ENCODE results near the gene TNFRSF4. TPM values are rescaled to one million over a fixed set of nuclear protein-coding genes. Genes with fewer than 3 reads are reported as not detected.

The TNFRSF4 gene
- total RNA-seq, 5 donors from 2014 or later (not counting 1 experiment from before 2014, with no cell fraction given), result 15.1 to 35.4 (median 17.8) TPM

DNA sequence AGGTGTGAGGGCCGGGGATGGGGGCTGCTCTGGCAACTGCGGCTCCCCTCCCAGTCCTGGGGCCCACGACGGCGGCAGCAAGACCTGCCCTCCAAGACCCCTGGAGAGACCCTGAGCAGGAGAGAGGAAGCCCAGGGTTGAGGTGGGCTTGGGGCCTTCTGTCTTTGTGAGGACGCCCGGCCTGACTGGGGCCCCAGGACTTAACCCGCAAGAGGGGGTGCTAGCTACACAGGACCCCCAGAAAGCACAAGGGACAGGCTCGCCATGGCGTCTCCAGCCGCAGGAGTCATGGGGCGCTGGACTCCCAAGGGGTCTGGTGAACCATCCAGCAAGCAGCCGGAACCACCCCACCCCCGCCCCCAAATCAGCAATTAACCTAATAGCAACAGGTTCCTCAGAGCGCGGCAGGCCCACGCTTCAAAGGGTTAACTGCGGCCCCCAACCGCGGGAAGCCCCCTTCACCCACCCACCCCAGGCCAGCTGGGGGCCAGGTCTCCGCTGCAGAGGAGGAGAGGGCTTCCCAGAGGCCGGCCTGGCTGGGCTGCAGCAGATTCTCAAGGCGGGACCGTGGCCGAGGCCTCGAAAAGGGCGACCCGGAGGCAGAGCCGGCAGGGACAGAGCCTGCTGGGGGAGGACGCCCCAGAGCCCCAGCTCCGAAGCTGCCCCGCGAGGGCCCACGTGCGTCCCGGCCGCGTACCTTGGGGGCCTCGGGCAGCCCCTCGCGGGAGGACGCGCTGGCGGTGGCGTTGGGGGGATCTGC, 32.0 kb upstream of the TNFRSF4 start:
- H3K4me1 Mint-ChIP-seq, result peaks cover 6 to 13% (median 11%) of the 10 kb centered on the region in 3 donors
- Histone ChIP-seq H3K9me3 (no peaks in the 10 kb centered on the region), H3K36me3 (ENCODE audit: control insufficient read depth in 2 of 2, extremely low read depth in 1 of 2, insufficient read depth in 1 of 2, low read length in 1 of 2) (no peaks in the 10 kb centered on the region), H3K4me1 (ENCODE audit: control insufficient read depth in 1 of 2, extremely low read depth in 1 of 2, insufficient read depth in 2 of 2, low read length in 2 of 2) (peaks cover 7 to 32% of the 10 kb centered on the region in 2 experiments), H3K27me3 (replicated peaks in 1 of 2; ENCODE audit: control insufficient read depth in 2 of 2, extremely low read depth in 1 of 2, insufficient read depth in 2 of 2, low read length in 1 of 2) (peaks cover 0 to 55% of the 10 kb centered on the region in 2 experiments), H3K4me3 (ENCODE audit: control insufficient read depth in 1 of 2, extremely low read depth in 1 of 2, low read length in 1 of 2) (no peak overlapping the region), H3K27ac (ENCODE audit: low read length) (no peak overlapping the region)
- ATAC-seq (replicated peaks in 1 of 4) (no peak), DNase-seq (no peak)
- no peak overlapping the region for H3K27ac Mint-ChIP-seq
- ChIA-PET POLR2A (interaction anchor here in 1 of 2 donors (0.6 kb wide), 1 partner anchor 55 kb away, joined by 3 read pairs; no protein-coding TSS in a partner anchor), CTCF (no interaction called here)
- H3K4me3 Mint-ChIP-seq, result no peak overlapping the region
- WGBS (ENCODE audit: insufficient coverage), result 42% methylated on average over 39 of the region's 45 CpGs
- peaks cover 0 to 2% of the 10 kb centered on the region in 2 donors for H3K27me3 Mint-ChIP-seq
- H3K9me3 Mint-ChIP-seq, result no peaks in the 10 kb centered on the region
- no peaks in the 10 kb centered on the region for H3K36me3 Mint-ChIP-seq

DNA sequence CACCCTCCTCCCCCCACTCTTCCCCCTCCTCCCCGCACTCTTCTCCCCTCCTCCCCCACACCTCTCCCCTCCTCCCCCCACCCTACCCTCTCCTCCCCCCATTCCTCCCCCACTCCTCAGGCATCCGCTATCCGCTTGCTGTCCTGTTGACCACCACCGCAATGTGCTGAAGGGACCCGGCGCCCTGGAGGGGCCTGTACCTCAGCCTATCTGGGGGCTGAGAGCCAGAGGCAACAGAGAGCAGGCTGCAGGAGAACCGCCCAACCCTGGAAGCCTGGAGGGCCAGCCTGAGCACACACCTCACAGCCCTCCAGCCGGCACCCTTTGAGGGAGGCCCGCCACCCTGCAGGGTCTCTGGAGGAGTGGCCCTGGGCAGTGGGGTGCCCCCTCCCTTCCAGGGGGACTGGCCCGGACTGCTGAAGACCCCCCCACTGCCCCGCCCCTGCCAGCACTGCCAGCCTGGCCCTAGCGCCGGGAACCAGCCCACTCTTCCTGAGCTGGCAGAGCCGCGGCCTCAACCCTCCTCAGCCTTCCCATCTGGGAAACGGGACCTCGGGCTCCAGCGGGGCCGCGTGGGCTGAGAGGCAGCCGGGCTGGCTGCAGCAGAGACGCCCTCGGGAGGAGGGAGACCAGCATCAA, 31.3 kb upstream of the TNFRSF4 start:
- H3K4me1 ChIP-seq (ENCODE audit: control insufficient read depth in 1 of 2, extremely low read depth in 1 of 2, insufficient read depth in 2 of 2, low read length in 2 of 2), result peaks cover under 1 to 25% of the 10 kb centered on the region in 2 experiments
- WGBS (ENCODE audit: insufficient coverage), result 83% methylated on average over 11 of the region's 23 CpGs
- Mint-ChIP-seq H3K27me3 (peaks cover 0 to 2% of the 10 kb centered on the region in 2 donors), H3K4me3 (no peak overlapping the region), H3K27ac (no peak overlapping the region), H3K36me3 (no peaks in the 10 kb centered on the region), H3K4me1 (peaks cover 0 to 7% (median 7%) of the 10 kb centered on the region in 3 donors), H3K9me3 (no peaks in the 10 kb centered on the region)
- no peaks in the 10 kb centered on the region for H3K9me3 ChIP-seq
- ATAC-seq (replicated peaks in 1 of 4) (no peak), DNase-seq (no peak)
- no peak overlapping the region for H3K4me3 ChIP-seq (ENCODE audit: control insufficient read depth in 1 of 2, extremely low read depth in 1 of 2, low read length in 1 of 2)
- H3K27ac ChIP-seq (ENCODE audit: low read length), result no peak overlapping the region
- ChIA-PET POLR2A (interaction anchor here in 1 of 2 donors (0.6 kb wide), 1 partner anchor 55 kb away, joined by 3 read pairs; no protein-coding TSS in a partner anchor), CTCF (no interaction called here)
- H3K27me3 ChIP-seq (replicated peaks in 1 of 2; ENCODE audit: control insufficient read depth in 2 of 2, extremely low read depth in 1 of 2, insufficient read depth in 2 of 2, low read length in 1 of 2), result peaks cover 0 to 60% of the 10 kb centered on the region in 2 experiments
- H3K36me3 ChIP-seq (ENCODE audit: control insufficient read depth in 2 of 2, extremely low read depth in 1 of 2, insufficient read depth in 1 of 2, low read length in 1 of 2), result no peaks in the 10 kb centered on the region

DNA sequence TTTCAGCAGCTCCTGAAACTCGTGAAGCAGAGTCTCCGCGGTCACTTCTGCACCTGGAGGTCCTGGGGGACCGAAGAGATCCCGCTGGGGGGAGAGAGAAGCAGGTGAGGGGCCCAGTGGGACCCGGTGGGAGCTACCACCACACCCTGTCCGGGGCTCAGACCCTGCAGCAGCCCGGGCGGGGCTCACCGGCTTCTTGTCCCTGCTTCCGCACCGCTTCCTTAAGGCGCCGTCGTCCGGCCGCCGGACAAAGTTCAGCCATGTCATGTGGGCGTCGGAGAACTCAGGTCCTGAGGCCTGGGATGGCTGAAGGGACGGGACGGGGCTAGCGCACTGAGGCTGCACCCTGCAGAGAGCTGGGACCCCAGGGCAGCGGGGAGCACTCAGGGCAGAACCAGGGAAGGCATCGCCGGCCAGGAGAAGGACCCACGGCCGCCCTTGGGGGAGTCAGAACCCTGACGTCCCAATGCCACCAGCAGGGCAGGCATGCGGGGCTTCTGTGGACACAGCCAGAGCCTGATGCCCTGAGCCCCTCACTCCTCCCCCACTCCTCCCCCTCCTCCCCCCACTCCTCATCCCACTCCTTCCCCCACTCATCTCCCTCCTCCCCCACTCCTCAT, 30.3 kb upstream of the TNFRSF4 start:
- peaks cover 0 to 16% of the 10 kb centered on the region in 2 experiments for H3K4me1 ChIP-seq (ENCODE audit: control insufficient read depth in 1 of 2, extremely low read depth in 1 of 2, insufficient read depth in 2 of 2, low read length in 2 of 2)
- no peaks in the 10 kb centered on the region for H3K9me3 Mint-ChIP-seq
- ATAC-seq (replicated peaks in 1 of 4) (no peak), DNase-seq (no peak)
- no peaks in the 10 kb centered on the region for H3K9me3 ChIP-seq
- H3K27me3 ChIP-seq (replicated peaks in 1 of 2; ENCODE audit: control insufficient read depth in 2 of 2, extremely low read depth in 1 of 2, insufficient read depth in 2 of 2, low read length in 1 of 2), result peaks cover 0 to 69% of the 10 kb centered on the region in 2 experiments
- H3K27ac Mint-ChIP-seq, result no peak overlapping the region
- H3K4me1 Mint-ChIP-seq, result no peaks in the 10 kb centered on the region
- H3K27me3 Mint-ChIP-seq, result peaks cover 0 to 2% of the 10 kb centered on the region in 2 donors
- no peak overlapping the region for H3K4me3 ChIP-seq (ENCODE audit: control insufficient read depth in 1 of 2, extremely low read depth in 1 of 2, low read length in 1 of 2)
- H3K36me3 ChIP-seq (ENCODE audit: control insufficient read depth in 2 of 2, extremely low read depth in 1 of 2, insufficient read depth in 1 of 2, low read length in 1 of 2), result no peaks in the 10 kb centered on the region
- CTCF ChIA-PET, result no interaction called here
- no peak overlapping the region for H3K4me3 Mint-ChIP-seq
- POLR2A ChIA-PET, result no interaction called here
- H3K36me3 Mint-ChIP-seq, result no peaks in the 10 kb centered on the region
- WGBS (ENCODE audit: insufficient coverage), result 90% methylated on average over 25 of the region's 30 CpGs
- H3K27ac ChIP-seq (ENCODE audit: low read length), result no peak overlapping the region

DNA sequence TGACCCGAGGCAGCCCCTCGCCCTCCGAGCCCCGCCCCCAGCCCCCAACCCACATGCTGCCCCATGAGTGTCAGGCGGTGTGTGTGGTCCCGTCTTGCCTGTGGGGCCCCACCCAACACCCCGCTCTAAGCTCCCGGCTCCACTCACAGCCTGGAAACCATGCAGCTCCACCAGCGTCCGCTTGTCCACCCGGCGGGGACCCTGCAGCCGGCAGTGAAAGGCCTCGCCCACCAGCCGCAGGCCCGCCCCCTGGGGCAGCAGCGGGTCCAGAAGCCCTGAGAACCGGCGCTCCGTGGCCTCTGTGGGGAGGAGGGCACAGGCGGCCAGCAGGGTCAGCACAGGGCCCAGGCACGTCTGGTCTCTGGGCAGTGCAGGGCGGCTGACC, 29.8 kb upstream of the TNFRSF4 start:
- 78% methylated on average over 15 of the region's 23 CpGs for WGBS (ENCODE audit: insufficient coverage)
- CTCF ChIA-PET, result no interaction called here
- H3K27ac ChIP-seq (ENCODE audit: low read length), result no peak overlapping the region

DNA sequence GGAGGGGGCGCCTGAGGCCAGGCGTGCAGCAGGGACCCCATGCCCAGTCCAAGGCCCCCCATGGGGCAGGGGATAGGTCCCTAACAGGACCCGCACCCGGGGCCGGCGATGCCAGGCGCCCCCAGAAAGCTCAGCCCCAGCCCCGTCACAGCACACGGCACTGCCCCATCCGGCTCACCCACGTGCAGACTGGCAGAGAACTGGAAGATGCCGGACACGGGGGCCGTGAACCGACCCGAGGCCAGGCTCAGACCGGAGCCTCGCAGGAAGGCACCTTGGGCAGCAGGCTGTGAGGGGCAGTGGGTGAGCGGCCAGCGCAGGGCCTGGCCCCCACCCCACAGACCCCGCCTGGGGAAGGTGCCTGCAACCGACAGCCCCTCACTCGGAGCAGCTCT, 29.3 kb upstream of the TNFRSF4 start:
- WGBS (ENCODE audit: insufficient coverage), result 87% methylated on average over 20 of the region's 23 CpGs
- H3K27me3 ChIP-seq (replicated peaks in 1 of 2; ENCODE audit: control insufficient read depth in 2 of 2, extremely low read depth in 1 of 2, insufficient read depth in 2 of 2, low read length in 1 of 2), result peaks cover 0 to 80% of the 10 kb centered on the region in 2 experiments
- no peak for ATAC-seq (replicated peaks in 1 of 4)
- no peaks in the 10 kb centered on the region for H3K9me3 ChIP-seq
- H3K4me1 Mint-ChIP-seq, result no peaks in the 10 kb centered on the region
- H3K36me3 Mint-ChIP-seq, result no peaks in the 10 kb centered on the region
- peaks cover 0 to 2% of the 10 kb centered on the region in 2 donors for H3K27me3 Mint-ChIP-seq
- no peak overlapping the region for H3K4me3 Mint-ChIP-seq
- H3K4me3 ChIP-seq (ENCODE audit: control insufficient read depth in 1 of 2, extremely low read depth in 1 of 2, low read length in 1 of 2), result no peak overlapping the region
- POLR2A ChIA-PET, result no interaction called here
- no peaks in the 10 kb centered on the region for H3K9me3 Mint-ChIP-seq
- H3K4me1 ChIP-seq (ENCODE audit: control insufficient read depth in 1 of 2, extremely low read depth in 1 of 2, insufficient read depth in 2 of 2, low read length in 2 of 2), result peaks cover 0 to 16% of the 10 kb centered on the region in 2 experiments
- H3K27ac ChIP-seq (ENCODE audit: low read length), result no peak overlapping the region
- no peaks in the 10 kb centered on the region for H3K36me3 ChIP-seq (ENCODE audit: control insufficient read depth in 2 of 2, extremely low read depth in 1 of 2, insufficient read depth in 1 of 2, low read length in 1 of 2)
- CTCF ChIA-PET, result no interaction called here
- DNase-seq, result no peak
- H3K27ac Mint-ChIP-seq, result no peak overlapping the region

More for the DNA sequence above, 29.8 kb upstream of the TNFRSF4 start:
- Histone ChIP-seq H3K4me1 (ENCODE audit: control insufficient read depth in 1 of 2, extremely low read depth in 1 of 2, insufficient read depth in 2 of 2, low read length in 2 of 2) (peaks cover 0 to 16% of the 10 kb centered on the region in 2 experiments), H3K9me3 (no peaks in the 10 kb centered on the region), H3K27me3 (replicated peaks in 1 of 2; ENCODE audit: control insufficient read depth in 2 of 2, extremely low read depth in 1 of 2, insufficient read depth in 2 of 2, low read length in 1 of 2) (peaks cover 0 to 74% of the 10 kb centered on the region in 2 experiments), H3K36me3 (ENCODE audit: control insufficient read depth in 2 of 2, extremely low read depth in 1 of 2, insufficient read depth in 1 of 2, low read length in 1 of 2) (no peaks in the 10 kb centered on the region), H3K4me3 (ENCODE audit: control insufficient read depth in 1 of 2, extremely low read depth in 1 of 2, low read length in 1 of 2) (no peak overlapping the region)
- Mint-ChIP-seq H3K27me3 (peaks cover 0 to 2% of the 10 kb centered on the region in 2 donors), H3K27ac (no peak overlapping the region), H3K4me3 (no peak overlapping the region), H3K9me3 (no peaks in the 10 kb centered on the region), H3K36me3 (no peaks in the 10 kb centered on the region), H3K4me1 (no peaks in the 10 kb centered on the region)
- DNase-seq, result no peak
- ATAC-seq (replicated peaks in 1 of 4), result no peak
- POLR2A ChIA-PET, result no interaction called here

DNA sequence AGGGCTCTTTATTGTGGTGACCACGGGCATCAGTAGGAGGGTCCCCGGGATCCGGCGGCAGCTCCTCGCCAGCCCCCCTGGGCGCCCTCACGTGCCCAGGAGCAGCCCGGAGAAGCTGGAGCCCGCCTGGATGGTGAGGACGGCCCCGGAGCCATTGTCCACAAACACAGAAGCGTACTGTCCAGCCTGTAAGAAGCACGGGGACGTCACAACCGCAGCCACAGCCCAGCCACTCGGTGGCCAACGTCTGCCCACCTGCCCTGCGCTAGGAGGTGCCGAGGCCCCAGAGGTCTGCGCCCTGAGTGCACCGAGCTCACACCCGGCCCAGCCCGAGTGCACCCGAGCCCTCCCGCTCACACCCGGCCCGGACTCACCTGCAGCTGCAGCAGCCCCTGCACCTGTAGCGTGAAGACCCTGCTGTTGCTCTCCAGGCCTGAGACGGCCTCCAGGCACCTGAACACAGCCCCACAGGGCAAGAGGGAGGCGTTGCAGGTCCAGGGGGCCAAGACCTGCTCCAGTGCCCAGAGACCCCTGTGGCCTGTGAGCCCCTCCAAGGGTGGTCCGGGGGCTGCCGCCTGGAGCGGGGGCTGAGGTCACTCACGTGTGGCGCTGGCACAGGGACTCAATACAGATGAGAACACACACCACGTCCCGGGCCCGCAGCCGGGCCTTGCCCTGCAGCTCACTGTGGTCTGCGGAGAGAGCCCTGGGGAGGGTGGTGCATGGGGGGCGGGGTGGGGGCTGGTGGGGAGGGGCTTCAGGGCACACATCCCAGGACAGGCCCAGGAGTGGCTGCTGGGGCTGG, 28.7 kb upstream of the TNFRSF4 start:
- Mint-ChIP-seq H3K27me3 (peaks cover 0 to 2% of the 10 kb centered on the region in 2 donors), H3K27ac (no peak overlapping the region), H3K36me3 (no peaks in the 10 kb centered on the region), H3K9me3 (no peaks in the 10 kb centered on the region), H3K4me3 (no peak overlapping the region), H3K4me1 (no peaks in the 10 kb centered on the region)
- H3K4me1 ChIP-seq (ENCODE audit: control insufficient read depth in 1 of 2, extremely low read depth in 1 of 2, insufficient read depth in 2 of 2, low read length in 2 of 2), result peaks cover 0 to 16% of the 10 kb centered on the region in 2 experiments
- H3K4me3 ChIP-seq (ENCODE audit: control insufficient read depth in 1 of 2, extremely low read depth in 1 of 2, low read length in 1 of 2), result no peak overlapping the region
- DNase-seq (no peak), ATAC-seq (replicated peaks in 1 of 4) (no peak)
- 88% methylated on average over 32 of the region's 41 CpGs for WGBS (ENCODE audit: insufficient coverage)
- H3K36me3 ChIP-seq (ENCODE audit: control insufficient read depth in 2 of 2, extremely low read depth in 1 of 2, insufficient read depth in 1 of 2, low read length in 1 of 2), result no peaks in the 10 kb centered on the region
- no peaks in the 10 kb centered on the region for H3K9me3 ChIP-seq
- ChIA-PET POLR2A (no interaction called here), CTCF (interaction anchor here in 1 of 2 donors (0.6 kb wide), 1 partner anchor 14 kb away, joined by 4 read pairs; no protein-coding TSS in a partner anchor)
- H3K27ac ChIP-seq (ENCODE audit: low read length), result no peak overlapping the region
- H3K27me3 ChIP-seq (replicated peaks in 1 of 2; ENCODE audit: control insufficient read depth in 2 of 2, extremely low read depth in 1 of 2, insufficient read depth in 2 of 2, low read length in 1 of 2), result peaks cover 0 to 83% of the 10 kb centered on the region in 2 experiments

All from T-cell (primary cell).